ENCODE results near the gene MAGI2. TPM values are rescaled to one million over a fixed set of nuclear protein-coding genes. Genes with fewer than 3 reads are reported as not detected.

Gene MAGI2
- total and polyA plus RNA-seq, 2 experiments from 2014 or later, result 10.4 to 26.4 TPM

DNA sequence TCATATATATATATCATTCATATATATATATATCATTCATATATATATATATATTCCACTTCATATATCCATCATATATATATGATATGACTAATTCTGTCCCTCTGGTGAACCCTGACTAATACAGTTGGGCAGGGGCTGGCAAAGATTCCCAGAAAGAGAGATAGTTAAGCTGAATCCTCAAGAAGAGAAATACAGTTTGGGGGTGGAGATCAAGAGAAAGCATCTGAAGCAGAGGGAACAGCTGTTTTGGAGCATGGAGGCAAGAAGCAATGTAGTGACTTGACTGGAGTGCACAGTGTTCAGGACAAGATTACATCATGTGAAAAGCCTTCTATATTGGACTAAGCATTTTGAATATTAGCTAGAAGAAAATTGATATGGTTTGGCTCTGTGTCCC, 540.7 kb downstream of the MAGI2 start:
- Mint-ChIP-seq H3K27ac (no peak overlapping the region), H3K4me1 (no peaks in the 10 kb centered on the region), H3K36me3 (ENCODE audit: low read depth) (no peaks in the 10 kb centered on the region), H3K9me3 (no peaks in the 10 kb centered on the region; the same call in 2 of the 3 replicates), H3K27me3 (ENCODE audit: insufficient read depth, low read depth, poor library complexity) (no peaks in the 10 kb centered on the region), H3K4me3 (no peak overlapping the region)
- H4K20me1 ChIP-seq (replicated peaks; ENCODE audit: insufficient read depth), result no peaks in the 10 kb centered on the region
- TF ChIP-seq CREB1 (CRISPR knock-in tag; IDR thresholded peaks at IDR 0.05; ENCODE audit: low read depth) (no peak), JUNB (IDR thresholded peaks at IDR 0.05; ENCODE audit: unreplicated experiment) (no peak), NANOG (IDR thresholded peaks at IDR 0.05; ENCODE audit: borderline replicate concordance) (no peak), ZNF114 (CRISPR knock-in tag; IDR thresholded peaks at IDR 0.05) (no peak), POLR2AphosphoS5 (IDR thresholded peaks at IDR 0.05; ENCODE audit: low read depth) (no peak)
- TF ChIP-seq, protein P1, sequence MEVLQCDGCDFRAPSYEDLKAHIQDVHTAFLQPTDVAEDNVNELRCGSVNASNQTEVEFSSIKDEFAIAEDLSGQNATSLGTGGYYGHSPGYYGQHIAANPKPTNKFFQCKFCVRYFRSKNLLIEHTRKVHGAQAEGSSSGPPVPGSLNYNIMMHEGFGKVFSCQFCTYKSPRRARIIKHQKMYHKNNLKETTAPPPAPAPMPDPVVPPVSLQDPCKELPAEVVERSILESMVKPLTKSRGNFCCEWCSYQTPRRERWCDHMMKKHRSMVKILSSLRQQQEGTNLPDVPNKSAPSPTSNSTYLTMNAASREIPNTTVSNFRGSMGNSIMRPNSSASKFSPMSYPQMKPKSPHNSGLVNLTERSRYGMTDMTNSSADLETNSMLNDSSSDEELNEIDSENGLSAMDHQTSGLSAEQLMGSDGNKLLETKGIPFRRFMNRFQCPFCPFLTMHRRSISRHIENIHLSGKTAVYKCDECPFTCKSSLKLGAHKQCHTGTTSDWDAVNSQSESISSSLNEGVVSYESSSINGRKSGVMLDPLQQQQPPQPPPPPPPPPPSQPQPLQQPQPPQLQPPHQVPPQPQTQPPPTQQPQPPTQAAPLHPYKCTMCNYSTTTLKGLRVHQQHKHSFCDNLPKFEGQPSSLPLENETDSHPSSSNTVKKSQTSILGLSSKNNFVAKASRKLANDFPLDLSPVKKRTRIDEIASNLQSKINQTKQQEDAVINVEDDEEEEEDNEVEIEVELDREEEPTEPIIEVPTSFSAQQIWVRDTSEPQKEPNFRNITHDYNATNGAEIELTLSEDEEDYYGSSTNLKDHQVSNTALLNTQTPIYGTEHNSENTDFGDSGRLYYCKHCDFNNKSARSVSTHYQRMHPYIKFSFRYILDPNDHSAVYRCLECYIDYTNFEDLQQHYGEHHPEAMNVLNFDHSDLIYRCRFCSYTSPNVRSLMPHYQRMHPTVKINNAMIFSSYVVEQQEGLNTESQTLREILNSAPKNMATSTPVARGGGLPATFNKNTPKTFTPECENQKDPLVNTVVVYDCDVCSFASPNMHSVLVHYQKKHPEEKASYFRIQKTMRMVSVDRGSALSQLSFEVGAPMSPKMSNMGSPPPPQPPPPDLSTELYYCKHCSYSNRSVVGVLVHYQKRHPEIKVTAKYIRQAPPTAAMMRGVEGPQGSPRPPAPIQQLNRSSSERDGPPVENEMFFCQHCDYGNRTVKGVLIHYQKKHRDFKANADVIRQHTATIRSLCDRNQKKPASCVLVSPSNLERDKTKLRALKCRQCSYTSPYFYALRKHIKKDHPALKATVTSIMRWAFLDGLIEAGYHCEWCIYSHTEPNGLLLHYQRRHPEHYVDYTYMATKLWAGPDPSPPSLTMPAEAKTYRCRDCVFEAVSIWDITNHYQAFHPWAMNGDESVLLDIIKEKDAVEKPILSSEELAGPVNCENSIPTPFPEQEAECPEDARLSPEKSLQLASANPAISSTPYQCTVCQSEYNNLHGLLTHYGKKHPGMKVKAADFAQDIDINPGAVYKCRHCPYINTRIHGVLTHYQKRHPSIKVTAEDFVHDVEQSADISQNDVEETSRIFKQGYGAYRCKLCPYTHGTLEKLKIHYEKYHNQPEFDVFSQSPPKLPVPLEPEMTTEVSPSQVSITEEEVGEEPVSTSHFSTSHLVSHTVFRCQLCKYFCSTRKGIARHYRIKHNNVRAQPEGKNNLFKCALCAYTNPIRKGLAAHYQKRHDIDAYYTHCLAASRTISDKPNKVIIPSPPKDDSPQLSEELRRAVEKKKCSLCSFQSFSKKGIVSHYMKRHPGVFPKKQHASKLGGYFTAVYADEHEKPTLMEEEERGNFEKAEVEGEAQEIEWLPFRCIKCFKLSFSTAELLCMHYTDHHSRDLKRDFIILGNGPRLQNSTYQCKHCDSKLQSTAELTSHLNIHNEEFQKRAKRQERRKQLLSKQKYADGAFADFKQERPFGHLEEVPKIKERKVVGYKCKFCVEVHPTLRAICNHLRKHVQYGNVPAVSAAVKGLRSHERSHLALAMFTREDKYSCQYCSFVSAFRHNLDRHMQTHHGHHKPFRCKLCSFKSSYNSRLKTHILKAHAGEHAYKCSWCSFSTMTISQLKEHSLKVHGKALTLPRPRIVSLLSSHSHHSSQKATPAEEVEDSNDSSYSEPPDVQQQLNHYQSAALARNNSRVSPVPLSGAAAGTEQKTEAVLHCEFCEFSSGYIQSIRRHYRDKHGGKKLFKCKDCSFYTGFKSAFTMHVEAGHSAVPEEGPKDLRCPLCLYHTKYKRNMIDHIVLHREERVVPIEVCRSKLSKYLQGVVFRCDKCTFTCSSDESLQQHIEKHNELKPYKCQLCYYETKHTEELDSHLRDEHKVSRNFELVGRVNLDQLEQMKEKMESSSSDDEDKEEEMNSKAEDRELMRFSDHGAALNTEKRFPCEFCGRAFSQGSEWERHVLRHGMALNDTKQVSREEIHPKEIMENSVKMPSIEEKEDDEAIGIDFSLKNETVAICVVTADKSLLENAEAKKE (CRISPR knock-in tag; IDR thresholded peaks at IDR 0.05), result no peak
- TF ChIP-seq, protein P2, sequence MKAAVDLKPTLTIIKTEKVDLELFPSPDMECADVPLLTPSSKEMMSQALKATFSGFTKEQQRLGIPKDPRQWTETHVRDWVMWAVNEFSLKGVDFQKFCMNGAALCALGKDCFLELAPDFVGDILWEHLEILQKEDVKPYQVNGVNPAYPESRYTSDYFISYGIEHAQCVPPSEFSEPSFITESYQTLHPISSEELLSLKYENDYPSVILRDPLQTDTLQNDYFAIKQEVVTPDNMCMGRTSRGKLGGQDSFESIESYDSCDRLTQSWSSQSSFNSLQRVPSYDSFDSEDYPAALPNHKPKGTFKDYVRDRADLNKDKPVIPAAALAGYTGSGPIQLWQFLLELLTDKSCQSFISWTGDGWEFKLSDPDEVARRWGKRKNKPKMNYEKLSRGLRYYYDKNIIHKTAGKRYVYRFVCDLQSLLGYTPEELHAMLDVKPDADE (IDR thresholded peaks at IDR 0.05), result no peak
- TF ChIP-seq, protein P3, sequence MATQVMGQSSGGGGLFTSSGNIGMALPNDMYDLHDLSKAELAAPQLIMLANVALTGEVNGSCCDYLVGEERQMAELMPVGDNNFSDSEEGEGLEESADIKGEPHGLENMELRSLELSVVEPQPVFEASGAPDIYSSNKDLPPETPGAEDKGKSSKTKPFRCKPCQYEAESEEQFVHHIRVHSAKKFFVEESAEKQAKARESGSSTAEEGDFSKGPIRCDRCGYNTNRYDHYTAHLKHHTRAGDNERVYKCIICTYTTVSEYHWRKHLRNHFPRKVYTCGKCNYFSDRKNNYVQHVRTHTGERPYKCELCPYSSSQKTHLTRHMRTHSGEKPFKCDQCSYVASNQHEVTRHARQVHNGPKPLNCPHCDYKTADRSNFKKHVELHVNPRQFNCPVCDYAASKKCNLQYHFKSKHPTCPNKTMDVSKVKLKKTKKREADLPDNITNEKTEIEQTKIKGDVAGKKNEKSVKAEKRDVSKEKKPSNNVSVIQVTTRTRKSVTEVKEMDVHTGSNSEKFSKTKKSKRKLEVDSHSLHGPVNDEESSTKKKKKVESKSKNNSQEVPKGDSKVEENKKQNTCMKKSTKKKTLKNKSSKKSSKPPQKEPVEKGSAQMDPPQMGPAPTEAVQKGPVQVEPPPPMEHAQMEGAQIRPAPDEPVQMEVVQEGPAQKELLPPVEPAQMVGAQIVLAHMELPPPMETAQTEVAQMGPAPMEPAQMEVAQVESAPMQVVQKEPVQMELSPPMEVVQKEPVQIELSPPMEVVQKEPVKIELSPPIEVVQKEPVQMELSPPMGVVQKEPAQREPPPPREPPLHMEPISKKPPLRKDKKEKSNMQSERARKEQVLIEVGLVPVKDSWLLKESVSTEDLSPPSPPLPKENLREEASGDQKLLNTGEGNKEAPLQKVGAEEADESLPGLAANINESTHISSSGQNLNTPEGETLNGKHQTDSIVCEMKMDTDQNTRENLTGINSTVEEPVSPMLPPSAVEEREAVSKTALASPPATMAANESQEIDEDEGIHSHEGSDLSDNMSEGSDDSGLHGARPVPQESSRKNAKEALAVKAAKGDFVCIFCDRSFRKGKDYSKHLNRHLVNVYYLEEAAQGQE (IDR thresholded peaks at IDR 0.05; ENCODE audit: unreplicated experiment), result no peak
- H3K79me2 ChIP-seq (replicated peaks; ENCODE audit: insufficient read depth), result no peaks in the 10 kb centered on the region
- H2AFZ ChIP-seq, result peak overlapping the region; percentile 23; the same call in 1 of the 2 replicates
- ATAC-seq, result no peak
- no peaks in the 10 kb centered on the region for H3F3A ChIP-seq (replicated peaks; ENCODE audit: low read depth)
- DNase-seq (ENCODE audit: low spot score), result no peak
- peaks cover 10% of the 10 kb centered on the region for H3K9me2 ChIP-seq (ENCODE audit: insufficient read depth)
- H3K27me3 ChIP-seq (ENCODE audit: insufficient read depth), result no peaks in the 10 kb centered on the region
- H3K36me3 ChIP-seq (ENCODE audit: insufficient read depth), result no peaks in the 10 kb centered on the region
- H3K27ac ChIP-seq (ENCODE audit: low read depth), result no peak overlapping the region
- H3K4me2 ChIP-seq, result no peak overlapping the region
- H3K4me3 ChIP-seq, result no peak overlapping the region
- no peaks in the 10 kb centered on the region for H3K4me1 ChIP-seq (ENCODE audit: insufficient read depth)
